ENCODE data around the gene RPTOR. TPM values are rescaled to one million over a fixed set of nuclear protein-coding genes. Genes with fewer than 3 reads are reported as not detected.

RPTOR gene
- total RNA-seq, 1 experiment from 2014 or later = 25.1 TPM

GRCh38 chr17:80790981-80791742 lies 246.5 kb downstream of the RPTOR start:
- H3K79me1 ChIP-seq (ENCODE audit: insufficient read depth, low read depth, low read length, poor library complexity, severe bottlenecking) = no peaks in the 10 kb centered on the region
- H3K23ac ChIP-seq (ENCODE audit: insufficient read length, low read depth, low read length) = no peak overlapping the region
- H2AFZ ChIP-seq (ENCODE audit: low read length) = no peak overlapping the region
- H3K27ac ChIP-seq (ENCODE audit: insufficient read length, low read depth, low read length) = no peak overlapping the region
- no CpG with 5 or more reads among the region's 10 CpGs for WGBS (ENCODE audit: extremely low coverage, insufficient read length, low lambda C conversion rate)
- peaks cover 2 to 26% of the 10 kb centered on the region in 2 experiments; a peak in 3 of 4 replicates for H3K4me1 Mint-ChIP-seq
- no peak overlapping the region for H2BK5ac ChIP-seq (ENCODE audit: insufficient read length, low read length)
- TF ChIP-seq CTCF (conservative IDR thresholded peaks at IDR 0.05) = no peak
- H3K36me3 Mint-ChIP-seq (ENCODE audit: insufficient read depth in 1 of 3, low read depth in 3 of 3) = peaks cover 6 to 13% (median 9%) of the 10 kb centered on the region in 3 experiments; a peak in 4 of 7 replicates
- H4K20me1 ChIP-seq (ENCODE audit: control insufficient read depth, insufficient read depth, insufficient read length) = no peaks in the 10 kb centered on the region
- H3K4me1 ChIP-seq (ENCODE audit: insufficient read depth, low read length) = no peaks in the 10 kb centered on the region
- H2BK12ac ChIP-seq (ENCODE audit: insufficient read length, low read depth, low read length) = no peak overlapping the region
- 0 out of 5 replicates have a peak, but pooled peaks cover 0 to 2% of the 10 kb centered on the region in 2 experiments for H3K9me3 Mint-ChIP-seq
- no peak overlapping the region for H4K8ac ChIP-seq (replicated peaks; ENCODE audit: insufficient read length, low read depth, low read length)
- H3K79me2 ChIP-seq (ENCODE audit: insufficient read depth, low read length) = no peaks in the 10 kb centered on the region
- H3K27ac Mint-ChIP-seq = peak overlapping the region in 1 of 3 experiments; percentile 11; a peak in 1 of 7 replicates
- H4K5ac ChIP-seq (ENCODE audit: insufficient read length, low read depth, low read length) = no peak overlapping the region
- no peak overlapping the region for H3K18ac ChIP-seq (ENCODE audit: insufficient read length, low read depth, low read length)
- H3K56ac ChIP-seq (ENCODE audit: insufficient read length, low read depth, low read length) = no peak overlapping the region
- H2BK20ac ChIP-seq (ENCODE audit: low read depth, low read length, poor library complexity, severe bottlenecking) = no peak overlapping the region
- no peak overlapping the region for H3K4ac ChIP-seq (ENCODE audit: low read depth, low read length)
- H3K27me3 ChIP-seq (ENCODE audit: insufficient read depth, low read length) = no peaks in the 10 kb centered on the region
- no peak overlapping the region for H2AK5ac ChIP-seq (ENCODE audit: insufficient read length, low read length)
- H3T11ph ChIP-seq (ENCODE audit: low read length) = no peak overlapping the region
- H3K9ac ChIP-seq (ENCODE audit: extremely low read depth, insufficient read length, low read length) = no peak overlapping the region
- no peak for DNase-seq
- H3K9me3 ChIP-seq (ENCODE audit: control insufficient read depth, low read depth, low read length) = no peaks in the 10 kb centered on the region
- H2BK15ac ChIP-seq (ENCODE audit: low read depth, low read length) = no peak overlapping the region
- H3K4me3 Mint-ChIP-seq = no peak overlapping the region
- no peaks in the 10 kb centered on the region for H3K23me2 ChIP-seq (ENCODE audit: insufficient read length, low read depth, low read length, poor library complexity, severe bottlenecking)
- H3K4me2 ChIP-seq (ENCODE audit: insufficient read depth, insufficient read length, low read length) = no peak overlapping the region
- no peak overlapping the region for H2BK120ac ChIP-seq (ENCODE audit: low read depth, low read length, poor library complexity, severe bottlenecking)
- no peaks in the 10 kb centered on the region for H3K27me3 Mint-ChIP-seq (ENCODE audit: low read depth)
- no peak overlapping the region for H4K91ac ChIP-seq (ENCODE audit: insufficient read length, low read depth, low read length)
- H3K14ac ChIP-seq (ENCODE audit: insufficient read depth, low read length) = no peak overlapping the region

Measured in H9 (cell line).